HepG2 (cell line): Measurements from ENCODE around the gene ABCA4. TPM values are rescaled to one million over a fixed set of nuclear protein-coding genes. Genes with fewer than 3 reads are reported as not detected.

Experiments used
- ARID5B ChIP-seq: IDR thresholded peaks from 2 replicates; pipeline ENCODE4 v1.4.0; 2020; ENCODE audit warnings: mild to moderate bottlenecking, missing genetic modification reagents
- CENPT ChIP-seq: sonication (generic); formaldehyde crosslinking; IDR thresholded peaks from 2 replicates; pipeline ENCODE4 v1.8.0; 2022; ENCODE audit warnings: low read depth, mild to moderate bottlenecking, moderate library complexity, missing genetic modification reagents
- EHMT2 ChIP-seq: fragments of 200-600 bp; sonication (generic); IDR thresholded peaks from 2 replicates; pipeline ENCODE4 v1.7.0; 2017; ENCODE audit warnings: antibody characterized with exemption, low read depth, low read length, borderline replicate concordance
- ESRRA ChIP-seq: sonication (generic); formaldehyde crosslinking; IDR thresholded peaks from 2 replicates; pipeline ENCODE4 v1.5.1; 2020; ENCODE audit warnings: mild to moderate bottlenecking, low read depth, missing genetic modification reagents
- FOXC1 ChIP-seq: sonication (generic); formaldehyde crosslinking; IDR thresholded peaks from 2 replicates; pipeline ENCODE4 v1.8.0; 2022; ENCODE audit warnings: mild to moderate bottlenecking, missing genetic modification reagents, borderline replicate concordance
- GABPB1 ChIP-seq: IDR thresholded peaks from 2 replicates; pipeline ENCODE4 v1.6.1; 2016; ENCODE audit warnings: mild to moderate bottlenecking, missing genetic modification reagents, moderate library complexity, missing compliant biosample characterization
- GATA4 ChIP-seq: sonication (generic); IDR thresholded peaks from 2 replicates; pipeline ENCODE4 v1.6.1; 2016; ENCODE audit warnings: antibody characterized with exemption, low read depth, borderline replicate concordance
- GATAD1 ChIP-seq: IDR thresholded peaks from 2 replicates; pipeline ENCODE4 v1.6.1; 2016; ENCODE audit warnings: missing genetic modification reagents, missing compliant biosample characterization
- KDM5A ChIP-seq: fragments of 200-600 bp; sonication (generic); IDR thresholded peaks from 2 replicates; pipeline ENCODE4 v1.7.0; 2018; ENCODE audit warnings: antibody characterized with exemption, mild to moderate bottlenecking, low read length, borderline replicate concordance
- LCORL ChIP-seq, 2 experiments: fragments of 450-650 bp in 1 of 2; sonication (generic) in 1 of 2; formaldehyde crosslinking in 1 of 2; IDR thresholded peaks; 2 replicates each; pipeline versions ENCODE4 v1.5.0 to v1.6.1; 2017 to 2020; ENCODE audit warnings: antibody characterized with exemption in 1 of 2, missing genetic modification reagents in 1 of 2
- ONECUT2 ChIP-seq: sonication (generic); formaldehyde crosslinking; IDR thresholded peaks from 2 replicates; pipeline ENCODE4 v1.4.0; 2020; ENCODE audit warnings: missing genetic modification reagents
- POGZ ChIP-seq: sonication (generic); formaldehyde crosslinking; IDR thresholded peaks from 2 replicates; pipeline ENCODE4 v1.4.0; 2020; ENCODE audit warnings: mild to moderate bottlenecking, missing genetic modification reagents
- SALL1 ChIP-seq: sonication (generic); formaldehyde crosslinking; IDR thresholded peaks from 2 replicates; pipeline ENCODE4 v1.8.0; 2022; ENCODE audit warnings: mild to moderate bottlenecking, missing genetic modification reagents
- SIX4 ChIP-seq: sonication (generic); formaldehyde crosslinking; IDR thresholded peaks from 2 replicates; pipeline ENCODE4 v1.4.0; 2020; ENCODE audit warnings: missing genetic modification reagents
- ZNF12 ChIP-seq: sonication (generic); formaldehyde crosslinking; IDR thresholded peaks from 2 replicates; pipeline ENCODE4 v1.5.0; 2020; ENCODE audit warnings: missing genetic modification reagents
- ZNF264 ChIP-seq: sonication (generic); formaldehyde crosslinking; IDR thresholded peaks from 2 replicates; pipeline ENCODE4 v1.4.0; 2020; ENCODE audit warnings: missing genetic modification reagents
- ZNF709 ChIP-seq: sonication (generic); formaldehyde crosslinking; IDR thresholded peaks from 2 replicates; pipeline ENCODE4 v1.5.0; 2020; ENCODE audit warnings: mild to moderate bottlenecking, missing genetic modification reagents
- ZNF816 ChIP-seq: sonication (generic); formaldehyde crosslinking; IDR thresholded peaks from 2 replicates; pipeline ENCODE4 v1.8.0; 2022; ENCODE audit warnings: missing genetic modification reagents, mild to moderate bottlenecking, borderline replicate concordance
- polyA plus RNA-seq, 8 experiments: library from polyadenylated mRNA; depleted of rRNA in 3 of 8; stranded (reverse) in 7 of 8; unstranded in 1 of 8; fragments of >200 nt; fragmentation: Illumina TruSeq in 4 of 8; extraction: Trizol in 4 of 8; gene quantifications; 2 replicates each; pipeline versions ENCODE4 v1.2.1 to v1.2.3, GENCODE V29; 2011 to 2016; ENCODE audit warnings: low read depth in 4 of 8, missing spikeins in 1 of 8, mixed read lengths in 1 of 8; ENCODE audit not compliant: insufficient read depth in 1 of 8
- total RNA-seq, 5 experiments: library from RNA; depleted of rRNA; stranded (reverse); fragments of >200 nt; fragmentation: Illumina TruSeq; extraction: Trizol; gene quantifications; 2 replicates each; pipeline ENCODE4 v1.2.3, GENCODE V29; 2016; ENCODE audit warnings: low read depth in 1 of 5
- TF ChIP-seq, protein P1 (sequence below): sonication (generic); IDR thresholded peaks from 2 replicates; pipeline ENCODE4 v1.6.1; 2016; ENCODE audit warnings: low read depth, borderline replicate concordance
- TF ChIP-seq, protein P2 (sequence below): IDR thresholded peaks from 2 replicates; pipeline ENCODE4 v1.6.1; 2016; ENCODE audit warnings: missing compliant biosample characterization, missing genetic modification reagents, borderline replicate concordance
- TF ChIP-seq, protein P3 (sequence below): sonication (generic); formaldehyde crosslinking; IDR thresholded peaks from 2 replicates; pipeline ENCODE4; 2020; ENCODE audit warnings: missing genetic modification reagents, mild to moderate bottlenecking, borderline replicate concordance

ABCA4 gene
- total and polyA plus RNA-seq, 2 of the 13 experiments (the other 11 are each of a cell fraction or from before 2014, with no cell fraction given) = 0.24 to 0.67 TPM

- TF ChIP-seq, protein P1, sequence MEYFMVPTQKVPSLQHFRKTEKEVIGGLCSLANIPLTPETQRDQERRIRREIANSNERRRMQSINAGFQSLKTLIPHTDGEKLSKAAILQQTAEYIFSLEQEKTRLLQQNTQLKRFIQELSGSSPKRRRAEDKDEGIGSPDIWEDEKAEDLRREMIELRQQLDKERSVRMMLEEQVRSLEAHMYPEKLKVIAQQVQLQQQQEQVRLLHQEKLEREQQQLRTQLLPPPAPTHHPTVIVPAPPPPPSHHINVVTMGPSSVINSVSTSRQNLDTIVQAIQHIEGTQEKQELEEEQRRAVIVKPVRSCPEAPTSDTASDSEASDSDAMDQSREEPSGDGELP = peak; percentile 95
- 0 out of 2 replicates have a peak, but pooled peaks have one; percentile 37 for TF ChIP-seq ESRRA (CRISPR knock-in tag)
- TF ChIP-seq GABPB1 = peak; percentile 82
- TF ChIP-seq SIX4 (CRISPR knock-in tag) = no peak
- 0 out of 2 replicates have a peak, but pooled peaks have one; percentile 34 for TF ChIP-seq ZNF264 (CRISPR knock-in tag)
- TF ChIP-seq LCORL (IDR thresholded peaks at IDR 0.05) = no peak
- 0 out of 2 replicates have a peak, but pooled peaks have one; percentile 24 for TF ChIP-seq LCORL (CRISPR knock-in tag; IDR thresholded peaks at IDR 0.05)
- TF ChIP-seq ZNF12 (CRISPR knock-in tag) = 0 out of 2 replicates have a peak, but pooled peaks have one; percentile 15
- peak; percentile 71; the same call in 1 of the 2 replicates for TF ChIP-seq KDM5A
- peak; percentile 41; the same call in 1 of the 2 replicates for TF ChIP-seq ARID5B (CRISPR knock-in tag)
- TF ChIP-seq FOXC1 (CRISPR knock-in tag) = peak; percentile 47; the same call in 1 of the 2 replicates
- TF ChIP-seq ZNF816 (CRISPR knock-in tag) = no peak
- TF ChIP-seq, protein P2, sequence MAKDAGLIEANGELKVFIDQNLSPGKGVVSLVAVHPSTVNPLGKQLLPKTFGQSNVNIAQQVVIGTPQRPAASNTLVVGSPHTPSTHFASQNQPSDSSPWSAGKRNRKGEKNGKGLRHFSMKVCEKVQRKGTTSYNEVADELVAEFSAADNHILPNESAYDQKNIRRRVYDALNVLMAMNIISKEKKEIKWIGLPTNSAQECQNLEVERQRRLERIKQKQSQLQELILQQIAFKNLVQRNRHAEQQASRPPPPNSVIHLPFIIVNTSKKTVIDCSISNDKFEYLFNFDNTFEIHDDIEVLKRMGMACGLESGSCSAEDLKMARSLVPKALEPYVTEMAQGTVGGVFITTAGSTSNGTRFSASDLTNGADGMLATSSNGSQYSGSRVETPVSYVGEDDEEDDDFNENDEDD (CRISPR knock-in tag) = 0 out of 2 replicates have a peak, but pooled peaks have one; percentile 36
- peak; percentile 87 for TF ChIP-seq GATAD1 (CRISPR knock-in tag)
- TF ChIP-seq CENPT (CRISPR knock-in tag) = no peak
- TF ChIP-seq, protein P3, sequence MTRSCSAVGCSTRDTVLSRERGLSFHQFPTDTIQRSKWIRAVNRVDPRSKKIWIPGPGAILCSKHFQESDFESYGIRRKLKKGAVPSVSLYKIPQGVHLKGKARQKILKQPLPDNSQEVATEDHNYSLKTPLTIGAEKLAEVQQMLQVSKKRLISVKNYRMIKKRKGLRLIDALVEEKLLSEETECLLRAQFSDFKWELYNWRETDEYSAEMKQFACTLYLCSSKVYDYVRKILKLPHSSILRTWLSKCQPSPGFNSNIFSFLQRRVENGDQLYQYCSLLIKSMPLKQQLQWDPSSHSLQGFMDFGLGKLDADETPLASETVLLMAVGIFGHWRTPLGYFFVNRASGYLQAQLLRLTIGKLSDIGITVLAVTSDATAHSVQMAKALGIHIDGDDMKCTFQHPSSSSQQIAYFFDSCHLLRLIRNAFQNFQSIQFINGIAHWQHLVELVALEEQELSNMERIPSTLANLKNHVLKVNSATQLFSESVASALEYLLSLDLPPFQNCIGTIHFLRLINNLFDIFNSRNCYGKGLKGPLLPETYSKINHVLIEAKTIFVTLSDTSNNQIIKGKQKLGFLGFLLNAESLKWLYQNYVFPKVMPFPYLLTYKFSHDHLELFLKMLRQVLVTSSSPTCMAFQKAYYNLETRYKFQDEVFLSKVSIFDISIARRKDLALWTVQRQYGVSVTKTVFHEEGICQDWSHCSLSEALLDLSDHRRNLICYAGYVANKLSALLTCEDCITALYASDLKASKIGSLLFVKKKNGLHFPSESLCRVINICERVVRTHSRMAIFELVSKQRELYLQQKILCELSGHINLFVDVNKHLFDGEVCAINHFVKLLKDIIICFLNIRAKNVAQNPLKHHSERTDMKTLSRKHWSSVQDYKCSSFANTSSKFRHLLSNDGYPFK (CRISPR knock-in tag) = peak; percentile 37; the same call in 1 of the 2 replicates
- TF ChIP-seq POGZ (CRISPR knock-in tag) = peak; percentile 44
- TF ChIP-seq ONECUT2 (CRISPR knock-in tag) = peak; percentile 94
- no peak for TF ChIP-seq GATA4
- peak; percentile 41; the same call in 1 of the 2 replicates for TF ChIP-seq SALL1 (CRISPR knock-in tag)
- TF ChIP-seq EHMT2 = peak; percentile 44; the same call in 1 of the 2 replicates
- TF ChIP-seq ZNF709 (CRISPR knock-in tag) = no peak
Measured at GRCh38 chr1:94044290-94044790, 76.6 kb downstream of the ABCA4 start (continued).
